Measurements from ENCODE around the gene UBAC1. TPM values are rescaled to one million over a fixed set of nuclear protein-coding genes. Genes with fewer than 3 reads are reported as not detected.
A peak's percentile ranks its signal among the peaks of the same experiment; 100 is the strongest.
"Not testable (repeated sequence)": the region's sequence is repeated elsewhere in the genome, so short reads cannot be mapped to it uniquely, and the experiment has no call there.

UBAC1 gene
- total and polyA plus RNA-seq, 10 of the 15 experiments (the other 5 are each of a cell fraction or from before 2014, with no cell fraction given), result 16.7 to 54.6 (median 38.5) TPM

DNA sequence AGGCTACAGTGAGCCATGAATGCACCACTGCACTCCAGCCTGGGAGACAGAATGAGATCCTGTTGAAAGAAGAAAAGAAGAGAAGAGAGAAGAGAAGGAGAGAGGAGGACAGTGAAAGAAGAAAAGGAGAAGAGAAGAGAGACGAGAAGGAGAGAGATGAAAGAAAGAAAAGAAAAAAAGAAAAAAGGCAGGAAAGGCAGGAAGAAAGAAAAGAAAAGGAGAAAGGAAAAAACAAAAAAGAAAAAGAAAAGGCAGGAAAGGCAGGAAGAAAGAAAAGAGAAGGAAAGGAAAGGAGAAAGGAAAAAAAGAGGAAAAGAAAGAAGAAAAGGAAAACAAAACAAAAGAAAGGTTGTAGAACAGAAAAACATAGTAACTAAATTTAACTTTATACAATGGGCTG, 68.1 kb downstream of the UBAC1 start:
- in situ Hi-C loops (cut with MboI) (no loop called here), intact Hi-C loops (cut with micrococcal nuclease; ENCODE audit: unreplicated experiment) (no loop called here)
- ATAC-seq (no peak), FAIRE-seq (no peak), DNase-seq (ENCODE audit: low read depth, low spot score) (no peak)
- Histone ChIP-seq H3K27me3 (replicated peaks in 1 of 2; ENCODE audit: control insufficient read depth in 2 of 2, insufficient read depth in 2 of 2, low read length in 1 of 2) (no peaks in the 10 kb centered on the region), H3K36me3 (ENCODE audit: control insufficient read depth in 2 of 2, insufficient read depth in 2 of 2, low read length in 1 of 2) (peaks cover 0 to under 1% of the 10 kb centered on the region in 2 experiments; a peak in 1 of 4 replicates), H3K79me2 (ENCODE audit: control insufficient read depth, insufficient read depth, low read length) (peaks cover 39% of the 10 kb centered on the region), H3K4me1 (ENCODE audit: control insufficient read depth, insufficient read depth, low read length) (peaks cover 10% of the 10 kb centered on the region), H3K4me3 (no peak overlapping the region), H2AFZ (ENCODE audit: control insufficient read depth, low read depth, low read length) (no peak overlapping the region), H3K9ac (ENCODE audit: control insufficient read depth, insufficient read depth, low read length) (no peak overlapping the region), H3K27ac (ENCODE audit: control insufficient read depth, insufficient read depth) (no peak overlapping the region), H4K20me1 (ENCODE audit: control insufficient read depth, insufficient read depth) (no peaks in the 10 kb centered on the region; the same call in 1 of the 2 replicates), H3K9me3 (replicated peaks; ENCODE audit: control insufficient read depth, insufficient read depth, low read length) (no peaks in the 10 kb centered on the region), H3K4me2 (ENCODE audit: control insufficient read depth, insufficient read depth) (no peak overlapping the region)
- no TSS peak for BruUV-seq (replicated peaks)
- TF ChIP-seq STAT3 (IDR thresholded peaks at IDR 0.05; ENCODE audit: low read depth, low read length) (no peak), YBX1 (IDR thresholded peaks at IDR 0.05) (peak; percentile 37; the same call in 1 of the 2 replicates), ZBTB33 (IDR thresholded peaks at IDR 0.05) (no peak), ASH2L (IDR thresholded peaks at IDR 0.05; ENCODE audit: borderline replicate concordance, low read depth) (no peak), ZNF24 (IDR thresholded peaks at IDR 0.05) (no peak), NFYA (IDR thresholded peaks at IDR 0.05; ENCODE audit: borderline replicate concordance, low read depth, low read length) (no peak)
- CTCF ChIA-PET, result no interaction called here
- POLR2A ChIA-PET, result no interaction called here
- SMC1A ChIA-PET (ENCODE audit: uncharacterized antibody, unreplicated experiment), result no interaction called here
- 50% methylated on average over 1 of the region's 1 CpG for WGBS (ENCODE audit: insufficient coverage, insufficient replicate concordance, low lambda C conversion rate, missing lambda C conversion rate)
- RAD21 ChIA-PET (ENCODE audit: unreplicated experiment), result no interaction called here

GRCh38 chr9:135892327-135892726, 68.8 kb downstream of the UBAC1 start:
- H2AFZ ChIP-seq (ENCODE audit: control insufficient read depth, low read depth, low read length); H3K4me3 ChIP-seq; H3K36me3 ChIP-seq (ENCODE audit: control insufficient read depth in 2 of 2, insufficient read depth in 2 of 2, low read length in 1 of 2); in situ Hi-C loops (cut with MboI); H3K9me3 ChIP-seq (replicated peaks; ENCODE audit: control insufficient read depth, insufficient read depth, low read length); DNase-seq (ENCODE audit: low read depth, low spot score); intact Hi-C loops (cut with micrococcal nuclease; ENCODE audit: unreplicated experiment); POLR2A ChIA-PET; RAD21 ChIA-PET (ENCODE audit: unreplicated experiment); H3K27ac ChIP-seq (ENCODE audit: control insufficient read depth, insufficient read depth); CTCF ChIA-PET; SMC1A ChIA-PET (ENCODE audit: uncharacterized antibody, unreplicated experiment); H3K4me2 ChIP-seq (ENCODE audit: control insufficient read depth, insufficient read depth); FAIRE-seq; BruUV-seq (replicated peaks); H3K27me3 ChIP-seq (replicated peaks in 1 of 2; ENCODE audit: control insufficient read depth in 2 of 2, insufficient read depth in 2 of 2, low read length in 1 of 2); ATAC-seq; H3K9ac ChIP-seq (ENCODE audit: control insufficient read depth, insufficient read depth, low read length); H4K20me1 ChIP-seq (ENCODE audit: control insufficient read depth, insufficient read depth): not testable (repeated sequence)
- Histone ChIP-seq H3K4me1 (ENCODE audit: control insufficient read depth, insufficient read depth, low read length) (peaks cover 17% of the 10 kb centered on the region), H3K79me2 (ENCODE audit: control insufficient read depth, insufficient read depth, low read length) (peaks cover 43% of the 10 kb centered on the region)
- WGBS (ENCODE audit: insufficient coverage, insufficient replicate concordance, low lambda C conversion rate, missing lambda C conversion rate), result 71% methylated on average over 6 of the region's 6 CpGs
